Liver (tissue), 9 donors: ENCODE results near the gene COQ8A. TPM values are rescaled to one million over a fixed set of nuclear protein-coding genes. Genes with fewer than 3 reads are reported as not detected.

ENCODE experiments used
- DNase-seq: peaks from one replicate; pipeline ENCODE4 v3.0.0-alpha.2; 2017; ENCODE audit warnings: low spot score
- H3K27ac ChIP-seq, 2 donors: one replicate each; pipeline ENCODE4 v1.7.0; 2013; ENCODE audit warnings: inconsistent platforms in 2 of 2, low read length in 2 of 2, control low read depth in 1 of 2, low read depth in 1 of 2, mild to moderate bottlenecking in 1 of 2
- H3K27me3 ChIP-seq, 4 donors: one replicate each; pipeline versions ENCODE4 v1.6.1 to v1.7.0; 2013; ENCODE audit warnings: low read length in 3 of 4, inconsistent platforms in 1 of 4, mild to moderate bottlenecking in 1 of 4, moderate library complexity in 1 of 4; ENCODE audit not compliant: control insufficient read depth in 4 of 4, insufficient read depth in 4 of 4
- H3K36me3 ChIP-seq, 4 donors: one replicate each; pipeline versions ENCODE4 v1.6.1 to v1.7.0; 2013; ENCODE audit warnings: low read length in 3 of 4, mild to moderate bottlenecking in 3 of 4, low read depth in 1 of 4, moderate library complexity in 1 of 4; ENCODE audit not compliant: control insufficient read depth in 4 of 4, insufficient read depth in 3 of 4
- H3K4me1 ChIP-seq, 4 donors: one replicate each; pipeline versions ENCODE4 v1.6.1 to v1.7.0; 2013; ENCODE audit warnings: low read length in 3 of 4, mild to moderate bottlenecking in 3 of 4, moderate library complexity in 1 of 4; ENCODE audit not compliant: control insufficient read depth in 4 of 4, insufficient read depth in 4 of 4
- H3K4me3 ChIP-seq, 3 donors: one replicate each; pipeline versions ENCODE4 v1.6.1 to v1.7.0; 2013; ENCODE audit warnings: low read length in 3 of 3, control low read depth in 1 of 3, low read depth in 1 of 3, mild to moderate bottlenecking in 1 of 3
- H3K9ac ChIP-seq, 2 donors: one replicate each; pipeline ENCODE4 v1.7.0; 2013; ENCODE audit warnings: low read length in 2 of 2, mild to moderate bottlenecking in 2 of 2, moderate library complexity in 2 of 2, control low read depth in 1 of 2, low read depth in 1 of 2
- H3K9me3 ChIP-seq, 4 donors: one replicate each; pipeline versions ENCODE4 v1.6.1 to v1.7.0; 2013; ENCODE audit warnings: low read length in 3 of 4; ENCODE audit not compliant: control insufficient read depth in 4 of 4
- ATF3 ChIP-seq: IDR thresholded peaks from 2 replicates; pipeline ENCODE4 v1.6.1; 2016; ENCODE audit warnings: antibody characterized with exemption
- EGR1 ChIP-seq, 2 donors: IDR thresholded peaks; 2 replicates each; pipeline ENCODE4 v1.6.1; 2016 to 2018; ENCODE audit warnings: antibody characterized with exemption in 2 of 2, low read depth in 2 of 2
- FOXA1 ChIP-seq: IDR thresholded peaks from 2 replicates; pipeline ENCODE4 v1.6.1; 2016; ENCODE audit warnings: antibody characterized with exemption
- FOXA2 ChIP-seq: IDR thresholded peaks from 2 replicates; pipeline ENCODE4 v1.6.1; 2016; ENCODE audit warnings: antibody characterized with exemption
- GABPA ChIP-seq, 2 donors: IDR thresholded peaks in 1 of 2; conservative IDR thresholded peaks in 1 of 2; 2 replicates each; pipeline ENCODE4 v1.6.1; 2016; ENCODE audit warnings: antibody characterized with exemption in 2 of 2, mild to moderate bottlenecking in 1 of 2, moderate library complexity in 1 of 2
- HNF4A ChIP-seq, 2 donors: conservative IDR thresholded peaks; 2 replicates each; pipeline ENCODE4 v1.6.1; 2016; ENCODE audit warnings: antibody characterized with exemption in 2 of 2, mild to moderate bottlenecking in 2 of 2
- HNF4G ChIP-seq: IDR thresholded peaks from 2 replicates; pipeline ENCODE4 v1.6.1; 2016; ENCODE audit warnings: antibody characterized with exemption
- JUND ChIP-seq, 2 donors: IDR thresholded peaks; 2 replicates each; pipeline ENCODE4 v1.6.1; 2016; ENCODE audit warnings: antibody characterized with exemption in 2 of 2
- NR2F2 ChIP-seq: IDR thresholded peaks from 2 replicates; pipeline ENCODE4 v1.6.1; 2016; ENCODE audit warnings: antibody characterized with exemption
- RAD21 ChIP-seq, 2 donors: IDR thresholded peaks; 2 replicates each; pipeline ENCODE4 v1.6.1; 2016; ENCODE audit warnings: antibody characterized with exemption in 2 of 2, mild to moderate bottlenecking in 2 of 2
- RXRA ChIP-seq, 2 donors: IDR thresholded peaks; 2 replicates each; pipeline ENCODE4 v1.6.1; 2017 to 2018; ENCODE audit warnings: antibody characterized with exemption in 2 of 2, mild to moderate bottlenecking in 1 of 2
- SP1 ChIP-seq: IDR thresholded peaks from 2 replicates; pipeline ENCODE4 v1.6.1; 2018; ENCODE audit warnings: antibody characterized with exemption, mild to moderate bottlenecking
- TAF1 ChIP-seq: conservative IDR thresholded peaks from 2 replicates; pipeline ENCODE4 v1.6.1; 2016; ENCODE audit warnings: antibody characterized with exemption, mild to moderate bottlenecking
- ZBTB33 ChIP-seq: IDR thresholded peaks from 2 replicates; pipeline ENCODE4 v1.6.1; 2016; ENCODE audit warnings: antibody characterized with exemption
- WGBS: extraction: QIAGEN DNeasy Blood & Tissue Kit; methylation state at CpG from one replicate; pipeline ENCODE4 v1.1.7; 2013; 5-methylcytosine and 5-hydroxymethylcytosine counted together
- polyA plus RNA-seq, 2 donors: library from polyadenylated mRNA; stranded (reverse) in 1 of 2; unstranded in 1 of 2; fragments of 200-250 nt in 1 of 2; fragments of >200 nt in 1 of 2; fragmentation: Nextera tagmentation in 1 of 2; extraction: Ambion mirVana in 1 of 2; gene quantifications; one replicate each; pipeline versions ENCODE4 v1.2.1 to v1.2.3, GENCODE V29; 2013 to 2015
- total RNA-seq, 2 donors: library from RNA; depleted of rRNA; stranded (reverse); fragments of >200 nt; gene quantifications; one replicate each; pipeline ENCODE4 v1.2.3, GENCODE V29; 2014
- TF ChIP-seq, protein P1 (sequence below): fragments of 150-350 bp; IDR thresholded peaks from 2 replicates; pipeline ENCODE4 v1.5.1; 2017; ENCODE audit warnings: improper control_type of control experiment, low read depth, low read length; ENCODE audit not compliant: missing input control
- TF ChIP-seq, protein P2 (sequence below): IDR thresholded peaks from 2 replicates; pipeline ENCODE4 v1.6.1; 2016; ENCODE audit warnings: antibody characterized with exemption, mild to moderate bottlenecking
- TF ChIP-seq, protein P3 (sequence below): IDR thresholded peaks from 2 replicates; pipeline ENCODE4 v1.6.1; 2016; ENCODE audit warnings: antibody characterized with exemption
- donor health status: healthy.
- donor health status: healthy.
- donor health status: healthy.
- donor health status: healthy.
- donor health status: healthy.

The COQ8A gene
- total and polyA plus RNA-seq, 4 donors = 24.4 to 60.0 (median 54.9) TPM

DNA sequence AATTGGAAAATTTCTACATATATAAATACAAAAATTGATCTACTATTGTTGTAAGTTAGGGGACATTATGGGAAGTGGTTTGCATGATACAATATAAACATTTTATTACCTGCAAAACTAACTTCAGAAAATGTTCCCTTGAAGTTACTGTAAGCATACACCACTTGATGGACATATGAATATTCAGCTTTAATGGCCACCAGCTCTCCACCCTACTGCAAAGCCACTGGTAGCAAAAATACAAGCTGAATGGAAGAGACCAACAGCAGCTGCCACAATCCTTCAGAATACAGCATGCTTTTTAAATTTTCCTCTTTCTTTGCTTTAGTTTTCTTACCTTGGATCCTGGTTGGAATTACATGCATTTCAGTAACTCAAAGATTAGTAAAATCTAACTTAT is 69.8 kb downstream of the COQ8A start:
- H3K27me3 ChIP-seq = no peaks in the 10 kb centered on the region
- no peak overlapping the region for H3K4me3 ChIP-seq
- H3K27ac ChIP-seq = no peak overlapping the region
- H3K4me1 ChIP-seq = no peaks in the 10 kb centered on the region
- H3K9me3 ChIP-seq = no peaks in the 10 kb centered on the region
- no peak overlapping the region for H3K9ac ChIP-seq
- peaks cover 0 to 4% (median 1%) of the 10 kb centered on the region in 4 donors for H3K36me3 ChIP-seq
- DNase-seq = no peak
- TF ChIP-seq, protein P1, sequence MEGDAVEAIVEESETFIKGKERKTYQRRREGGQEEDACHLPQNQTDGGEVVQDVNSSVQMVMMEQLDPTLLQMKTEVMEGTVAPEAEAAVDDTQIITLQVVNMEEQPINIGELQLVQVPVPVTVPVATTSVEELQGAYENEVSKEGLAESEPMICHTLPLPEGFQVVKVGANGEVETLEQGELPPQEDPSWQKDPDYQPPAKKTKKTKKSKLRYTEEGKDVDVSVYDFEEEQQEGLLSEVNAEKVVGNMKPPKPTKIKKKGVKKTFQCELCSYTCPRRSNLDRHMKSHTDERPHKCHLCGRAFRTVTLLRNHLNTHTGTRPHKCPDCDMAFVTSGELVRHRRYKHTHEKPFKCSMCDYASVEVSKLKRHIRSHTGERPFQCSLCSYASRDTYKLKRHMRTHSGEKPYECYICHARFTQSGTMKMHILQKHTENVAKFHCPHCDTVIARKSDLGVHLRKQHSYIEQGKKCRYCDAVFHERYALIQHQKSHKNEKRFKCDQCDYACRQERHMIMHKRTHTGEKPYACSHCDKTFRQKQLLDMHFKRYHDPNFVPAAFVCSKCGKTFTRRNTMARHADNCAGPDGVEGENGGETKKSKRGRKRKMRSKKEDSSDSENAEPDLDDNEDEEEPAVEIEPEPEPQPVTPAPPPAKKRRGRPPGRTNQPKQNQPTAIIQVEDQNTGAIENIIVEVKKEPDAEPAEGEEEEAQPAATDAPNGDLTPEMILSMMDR = no peak
- TF ChIP-seq FOXA2 (no peak), RXRA (IDR thresholded peaks at IDR 0.05) (no peak), EGR1 (IDR thresholded peaks at IDR 0.05; ENCODE audit: low read depth in 2 of 2) (no peak), RAD21 (IDR thresholded peaks at IDR 0.05) (no peak), HNF4A (conservative IDR thresholded peaks at IDR 0.05) (no peak), FOXA1 (no peak), JUND (IDR thresholded peaks at IDR 0.05) (no peak), TAF1 (no peak)

DNA sequence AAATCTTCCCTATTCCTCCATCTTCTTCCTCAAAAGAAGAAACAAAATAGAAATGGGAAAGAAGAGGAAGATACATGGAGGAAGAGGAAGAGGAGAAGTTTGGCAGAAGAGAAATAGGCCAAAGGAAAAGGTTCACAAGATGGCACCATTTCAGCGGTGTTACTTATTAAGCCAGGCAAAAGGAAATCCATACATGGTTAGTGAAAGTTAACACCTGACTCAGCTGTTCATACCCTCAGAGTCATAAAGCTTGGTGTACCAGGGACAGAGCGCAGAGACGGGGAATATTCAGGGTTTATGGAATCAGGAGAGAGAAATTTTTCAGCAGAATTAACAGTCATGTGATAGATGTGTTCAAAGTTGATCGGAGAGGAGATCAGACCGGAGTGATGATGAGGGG is 70.6 kb downstream of the COQ8A start:
- no peak for DNase-seq
- WGBS = 87% methylated on average over 5 of the region's 5 CpGs
- H3K27me3 ChIP-seq = no peaks in the 10 kb centered on the region
- H3K4me1 ChIP-seq = no peaks in the 10 kb centered on the region
- TF ChIP-seq FOXA1 = no peak
- no peak for TF ChIP-seq TAF1
- peaks cover 0 to 3% (median 1%) of the 10 kb centered on the region in 4 donors for H3K36me3 ChIP-seq
- H3K27ac ChIP-seq = no peak overlapping the region
- H3K9ac ChIP-seq = no peak overlapping the region
- H3K9me3 ChIP-seq = no peaks in the 10 kb centered on the region
- no peak overlapping the region for H3K4me3 ChIP-seq

DNA sequence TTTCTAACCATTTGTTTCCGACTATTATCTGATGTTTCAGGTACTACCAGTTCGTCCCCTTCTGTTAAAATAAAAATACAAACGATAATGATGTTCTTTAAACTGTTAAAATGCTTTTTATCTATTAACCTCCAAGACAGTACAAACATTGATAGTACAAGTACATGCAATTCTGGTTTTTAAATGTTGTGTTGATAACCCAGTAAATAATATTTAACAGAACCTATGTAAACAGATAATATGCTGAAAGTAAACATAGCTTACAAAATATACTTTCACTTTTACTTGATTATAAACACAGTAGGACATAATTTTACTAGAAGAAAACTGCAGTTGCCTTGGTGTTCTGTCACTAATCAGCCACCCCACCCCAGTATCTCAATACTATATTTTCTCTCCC is 76.9 kb downstream of the COQ8A start:
- Histone ChIP-seq H3K9me3 (no peaks in the 10 kb centered on the region), H3K27me3 (no peaks in the 10 kb centered on the region), H3K4me1 (peaks cover 1 to 13% (median 9%) of the 10 kb centered on the region in 4 donors), H3K9ac (no peak overlapping the region), H3K27ac (no peak overlapping the region), H3K36me3 (peaks cover 0 to 16% (median 9%) of the 10 kb centered on the region in 4 donors), H3K4me3 (no peak overlapping the region)
- DNase-seq = no peak
- TF ChIP-seq SP1 (no peak), TAF1 (no peak), HNF4G (no peak), NR2F2 (no peak), EGR1 (IDR thresholded peaks at IDR 0.05; ENCODE audit: low read depth in 2 of 2) (no peak), GABPA (IDR thresholded peaks at IDR 0.05 in 1 of 2, conservative IDR thresholded peaks at IDR 0.05 in 1 of 2) (no peak), FOXA2 (no peak), ZBTB33 (no peak), RAD21 (IDR thresholded peaks at IDR 0.05) (no peak), HNF4A (conservative IDR thresholded peaks at IDR 0.05) (no peak), ATF3 (no peak), FOXA1 (no peak), JUND (IDR thresholded peaks at IDR 0.05) (no peak), RXRA (IDR thresholded peaks at IDR 0.05) (no peak)
- TF ChIP-seq, protein P1 = no peak
- TF ChIP-seq, protein P2, sequence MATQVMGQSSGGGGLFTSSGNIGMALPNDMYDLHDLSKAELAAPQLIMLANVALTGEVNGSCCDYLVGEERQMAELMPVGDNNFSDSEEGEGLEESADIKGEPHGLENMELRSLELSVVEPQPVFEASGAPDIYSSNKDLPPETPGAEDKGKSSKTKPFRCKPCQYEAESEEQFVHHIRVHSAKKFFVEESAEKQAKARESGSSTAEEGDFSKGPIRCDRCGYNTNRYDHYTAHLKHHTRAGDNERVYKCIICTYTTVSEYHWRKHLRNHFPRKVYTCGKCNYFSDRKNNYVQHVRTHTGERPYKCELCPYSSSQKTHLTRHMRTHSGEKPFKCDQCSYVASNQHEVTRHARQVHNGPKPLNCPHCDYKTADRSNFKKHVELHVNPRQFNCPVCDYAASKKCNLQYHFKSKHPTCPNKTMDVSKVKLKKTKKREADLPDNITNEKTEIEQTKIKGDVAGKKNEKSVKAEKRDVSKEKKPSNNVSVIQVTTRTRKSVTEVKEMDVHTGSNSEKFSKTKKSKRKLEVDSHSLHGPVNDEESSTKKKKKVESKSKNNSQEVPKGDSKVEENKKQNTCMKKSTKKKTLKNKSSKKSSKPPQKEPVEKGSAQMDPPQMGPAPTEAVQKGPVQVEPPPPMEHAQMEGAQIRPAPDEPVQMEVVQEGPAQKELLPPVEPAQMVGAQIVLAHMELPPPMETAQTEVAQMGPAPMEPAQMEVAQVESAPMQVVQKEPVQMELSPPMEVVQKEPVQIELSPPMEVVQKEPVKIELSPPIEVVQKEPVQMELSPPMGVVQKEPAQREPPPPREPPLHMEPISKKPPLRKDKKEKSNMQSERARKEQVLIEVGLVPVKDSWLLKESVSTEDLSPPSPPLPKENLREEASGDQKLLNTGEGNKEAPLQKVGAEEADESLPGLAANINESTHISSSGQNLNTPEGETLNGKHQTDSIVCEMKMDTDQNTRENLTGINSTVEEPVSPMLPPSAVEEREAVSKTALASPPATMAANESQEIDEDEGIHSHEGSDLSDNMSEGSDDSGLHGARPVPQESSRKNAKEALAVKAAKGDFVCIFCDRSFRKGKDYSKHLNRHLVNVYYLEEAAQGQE = no peak
- TF ChIP-seq, protein P3, sequence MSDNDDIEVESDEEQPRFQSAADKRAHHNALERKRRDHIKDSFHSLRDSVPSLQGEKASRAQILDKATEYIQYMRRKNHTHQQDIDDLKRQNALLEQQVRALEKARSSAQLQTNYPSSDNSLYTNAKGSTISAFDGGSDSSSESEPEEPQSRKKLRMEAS = no peak
- 53% methylated on average over 3 of the region's 3 CpGs for WGBS
